CD14-positive monocyte (primary cell): Measurements from ENCODE around the gene ZNF576. TPM values are rescaled to one million over a fixed set of nuclear protein-coding genes. Genes with fewer than 3 reads are reported as not detected.

Experiments
- DNase-seq, 3 donors: peaks; one replicate each; pipeline ENCODE4 v3.0.0-alpha.2; 2011 to 2022
- H2AFZ ChIP-seq: 2 replicates; pipeline ENCODE4 v1.6.0; 2012; ENCODE audit warnings: mild to moderate bottlenecking, low read depth, low read length, inconsistent platforms; ENCODE audit not compliant: insufficient read depth, poor library complexity, severe bottlenecking
- H3K27ac ChIP-seq, 2 donors: 1 replicate in 1 of 2; 2 replicates in 1 of 2; pipeline ENCODE4 v1.5.1; 2012 to 2013; ENCODE audit warnings: low read length in 2 of 2, control low read depth in 1 of 2, inconsistent platforms in 1 of 2, low read depth in 1 of 2, mild to moderate bottlenecking in 1 of 2
- H3K27me3 ChIP-seq, 2 donors: one replicate each; pipeline versions ENCODE4 v1.6.0 to v1.6.1; 2011 to 2013; ENCODE audit warnings: low read length in 2 of 2; ENCODE audit not compliant: control insufficient read depth in 2 of 2, insufficient read depth in 2 of 2
- H3K36me3 ChIP-seq, 2 donors: replicated peaks in 1 of 2; 1 replicate in 1 of 2; 2 replicates in 1 of 2; pipeline versions ENCODE4 v1.5.1 to v1.6.1; 2012 to 2013; ENCODE audit warnings: low read length in 2 of 2, control low read depth in 1 of 2, inconsistent platforms in 1 of 2, mild to moderate bottlenecking in 1 of 2; ENCODE audit not compliant: insufficient read depth in 2 of 2, control insufficient read depth in 1 of 2
- H3K4me1 ChIP-seq, 2 donors: 1 replicate in 1 of 2; 2 replicates in 1 of 2; pipeline versions ENCODE4 v1.5.1 to v1.6.1; 2012 to 2013; ENCODE audit warnings: low read length in 2 of 2, control low read depth in 1 of 2, inconsistent platforms in 1 of 2, mild to moderate bottlenecking in 1 of 2, moderate library complexity in 1 of 2; ENCODE audit not compliant: insufficient read depth in 2 of 2, control insufficient read depth in 1 of 2
- H3K4me2 ChIP-seq: replicated peaks from 2 replicates; pipeline ENCODE3; 2012; ENCODE audit warnings: low read length, moderate library complexity, mild to moderate bottlenecking; ENCODE audit not compliant: poor library complexity, severe bottlenecking; ENCODE audit errors: extremely low read depth
- H3K4me3 ChIP-seq, 3 experiments: fragments of 200-600 bp in 1 of 3; sonication (generic) in 1 of 3; replicated peaks in 1 of 3; 1 replicate in 2 of 3; 2 replicates in 1 of 3; pipeline ENCODE4 v1.5.1; 2011 to 2013; ENCODE audit warnings: low read length in 3 of 3, mild to moderate bottlenecking in 3 of 3, control low read depth in 2 of 3, low read depth in 2 of 3, inconsistent platforms in 1 of 3, moderate library complexity in 1 of 3
- H3K79me2 ChIP-seq: 2 replicates; pipeline ENCODE4 v1.6.0; 2012; ENCODE audit warnings: mild to moderate bottlenecking, control low read depth, inconsistent platforms, low read length, moderate library complexity; ENCODE audit not compliant: insufficient read depth
- H3K9ac ChIP-seq: 2 replicates; pipeline ENCODE4 v1.6.0; 2017; ENCODE audit warnings: low read length, mild to moderate bottlenecking; ENCODE audit not compliant: insufficient read depth, poor library complexity, severe bottlenecking
- H3K9me3 ChIP-seq, 2 donors: replicated peaks in 1 of 2; 1 replicate in 1 of 2; 2 replicates in 1 of 2; pipeline versions ENCODE4 v1.5.1 to v1.6.1; 2012 to 2013; ENCODE audit warnings: low read length in 2 of 2, control low read depth in 1 of 2; ENCODE audit not compliant: control insufficient read depth in 1 of 2, insufficient read depth in 1 of 2
- H4K20me1 ChIP-seq: 2 replicates; pipeline ENCODE4 v1.6.0; 2012; ENCODE audit warnings: mild to moderate bottlenecking, low read length, control low read depth, moderate library complexity; ENCODE audit not compliant: insufficient read depth
- H3K27ac Mint-ChIP-seq, 7 donors: one replicate each; pipeline ENCODE4 v1.8.0; 2020; ENCODE audit warnings: mild to moderate bottlenecking in 7 of 7, mixed read lengths in 7 of 7, moderate library complexity in 6 of 7, inconsistent platforms in 2 of 7
- H3K27me3 Mint-ChIP-seq, 3 donors: one replicate each; pipeline ENCODE4 v1.8.0; 2021 to 2022; ENCODE audit warnings: low read depth in 3 of 3, mild to moderate bottlenecking in 3 of 3, mixed read lengths in 3 of 3, moderate library complexity in 3 of 3, inconsistent platforms in 1 of 3
- H3K36me3 Mint-ChIP-seq, 2 donors: one replicate each; pipeline ENCODE4 v1.8.0; 2020; ENCODE audit warnings: mixed read lengths in 2 of 2, inconsistent platforms in 1 of 2, mild to moderate bottlenecking in 1 of 2
- H3K4me1 Mint-ChIP-seq: one replicate; pipeline ENCODE4 v1.8.0; 2020; ENCODE audit warnings: mild to moderate bottlenecking, mixed read lengths
- H3K4me3 Mint-ChIP-seq, 2 donors: one replicate each; pipeline ENCODE4 v1.8.0; 2020; ENCODE audit warnings: mild to moderate bottlenecking in 2 of 2, mixed read lengths in 2 of 2, moderate library complexity in 1 of 2
- H3K9me3 Mint-ChIP-seq, 7 donors: one replicate each; pipeline ENCODE4 v1.8.0; 2020 to 2022; ENCODE audit warnings: mixed read lengths in 7 of 7, mild to moderate bottlenecking in 6 of 7, moderate library complexity in 6 of 7, inconsistent platforms in 2 of 7
- WGBS: methylation state at CpG from one replicate; pipeline ENCODE4 v1.1.5; 2013; ENCODE audit warnings: missing lambda C conversion rate; ENCODE audit not compliant: insufficient coverage; 5-methylcytosine and 5-hydroxymethylcytosine counted together
- intact Hi-C, 2 donors: fragments of 100-400 bp; cut with micrococcal nuclease; formaldehyde crosslinking; loops; one replicate each; pipeline versions ENCODE4 v1.15.0 to v1.15.1; 2023
- polyA plus RNA-seq, 3 donors: library from polyadenylated mRNA; depleted of rRNA in 1 of 3; unstranded in 2 of 3; stranded (reverse) in 1 of 3; fragments of 300-500 nt in 2 of 3; fragments of >200 nt in 1 of 3; fragmentation: Illumina TruSeq in 2 of 3; gene quantifications; 1 replicate in 2 of 3; 2 replicates in 1 of 3; pipeline ENCODE4 v1.2.3, GENCODE V29; 2012 to 2021
- TF ChIP-seq, protein P1 (sequence below): fragments of 200-600 bp; IDR thresholded peaks from one replicate; pipeline ENCODE4 v1.8.0; 2022; ENCODE audit warnings: antibody characterized with exemption, mild to moderate bottlenecking

ZNF576 gene
- polyA plus RNA-seq, 3 donors: 3.6 to 8.4 (median 7.2) TPM

DNA sequence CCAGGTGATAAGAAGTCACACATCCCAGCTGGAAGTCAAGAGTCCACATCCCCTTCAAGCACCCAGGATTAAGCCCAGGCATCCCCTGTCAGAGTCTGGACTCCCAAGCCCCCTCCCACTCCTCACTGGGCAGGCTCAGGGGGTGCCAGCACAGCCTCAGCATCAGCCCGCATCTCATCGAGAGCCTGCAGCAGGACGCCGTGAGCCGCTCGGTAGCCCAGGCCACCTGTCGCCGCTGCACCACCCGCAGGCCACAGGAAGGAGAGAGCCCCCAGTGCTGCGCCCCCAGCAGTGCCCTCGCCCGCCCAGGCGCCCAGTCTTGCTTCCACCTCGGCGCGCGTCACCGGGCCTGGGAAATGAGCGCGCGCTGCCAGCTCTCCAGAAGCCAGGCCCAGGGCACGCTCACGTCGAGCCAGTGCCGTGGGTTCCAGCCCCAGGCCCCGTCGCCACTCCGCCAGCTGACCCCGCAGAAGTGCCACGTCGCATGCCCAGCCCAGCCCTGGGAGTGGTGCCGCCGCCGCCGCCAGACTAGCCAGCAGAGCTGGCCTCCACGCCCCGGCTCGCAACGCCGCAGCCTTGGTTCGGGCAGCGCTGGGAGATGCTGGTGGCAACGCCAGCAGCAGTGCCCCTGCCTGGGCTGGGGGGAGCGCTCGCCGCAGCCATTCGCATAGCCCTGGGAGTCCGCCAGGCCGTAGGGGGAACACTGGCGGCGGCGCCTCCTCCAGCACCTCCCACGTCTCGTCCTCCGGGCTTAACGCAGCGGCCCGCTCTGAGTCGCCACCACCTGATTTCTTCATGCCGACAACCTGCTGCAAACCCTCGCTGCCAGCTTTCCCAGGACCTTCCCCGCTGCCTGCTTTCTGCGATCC, 4.3 kb upstream of the ZNF576 start:
- WGBS: 97% methylated on average over 60 of the region's 63 CpGs
- intact Hi-C loops: loop anchor here in 1 of 2 donors (10.0 kb wide), 1 partner anchor 57 kb away; the partner anchor contains the start of gene ZNF575
- H3K79me2 ChIP-seq: peaks cover 14% of the 10 kb centered on the region
- Mint-ChIP-seq H3K4me3 (no peak overlapping the region), H3K27ac (no peak overlapping the region), H3K36me3 (peaks cover 40 to 54% of the 10 kb centered on the region in 2 donors), H3K9me3 (no peaks in the 10 kb centered on the region), H3K4me1 (peaks cover 16% of the 10 kb centered on the region), H3K27me3 (peaks cover 0 to 3% (median 0%) of the 10 kb centered on the region in 3 donors)
- TF ChIP-seq, protein P1, sequence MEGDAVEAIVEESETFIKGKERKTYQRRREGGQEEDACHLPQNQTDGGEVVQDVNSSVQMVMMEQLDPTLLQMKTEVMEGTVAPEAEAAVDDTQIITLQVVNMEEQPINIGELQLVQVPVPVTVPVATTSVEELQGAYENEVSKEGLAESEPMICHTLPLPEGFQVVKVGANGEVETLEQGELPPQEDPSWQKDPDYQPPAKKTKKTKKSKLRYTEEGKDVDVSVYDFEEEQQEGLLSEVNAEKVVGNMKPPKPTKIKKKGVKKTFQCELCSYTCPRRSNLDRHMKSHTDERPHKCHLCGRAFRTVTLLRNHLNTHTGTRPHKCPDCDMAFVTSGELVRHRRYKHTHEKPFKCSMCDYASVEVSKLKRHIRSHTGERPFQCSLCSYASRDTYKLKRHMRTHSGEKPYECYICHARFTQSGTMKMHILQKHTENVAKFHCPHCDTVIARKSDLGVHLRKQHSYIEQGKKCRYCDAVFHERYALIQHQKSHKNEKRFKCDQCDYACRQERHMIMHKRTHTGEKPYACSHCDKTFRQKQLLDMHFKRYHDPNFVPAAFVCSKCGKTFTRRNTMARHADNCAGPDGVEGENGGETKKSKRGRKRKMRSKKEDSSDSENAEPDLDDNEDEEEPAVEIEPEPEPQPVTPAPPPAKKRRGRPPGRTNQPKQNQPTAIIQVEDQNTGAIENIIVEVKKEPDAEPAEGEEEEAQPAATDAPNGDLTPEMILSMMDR: no peak
- no peaks in the 10 kb centered on the region for H3K27me3 ChIP-seq
- H4K20me1 ChIP-seq: peaks cover 15% of the 10 kb centered on the region
- no peak overlapping the region for H3K4me2 ChIP-seq
- no peak for DNase-seq
- peaks cover 20 to 31% of the 10 kb centered on the region in 2 donors for H3K36me3 ChIP-seq
- no peak overlapping the region for H3K4me3 ChIP-seq
- H3K27ac ChIP-seq: no peak overlapping the region
- H2AFZ ChIP-seq: no peak overlapping the region
- H3K9ac ChIP-seq: no peak overlapping the region
- peaks cover 23 to 28% of the 10 kb centered on the region in 2 donors for H3K4me1 ChIP-seq
- no peaks in the 10 kb centered on the region for H3K9me3 ChIP-seq

DNA sequence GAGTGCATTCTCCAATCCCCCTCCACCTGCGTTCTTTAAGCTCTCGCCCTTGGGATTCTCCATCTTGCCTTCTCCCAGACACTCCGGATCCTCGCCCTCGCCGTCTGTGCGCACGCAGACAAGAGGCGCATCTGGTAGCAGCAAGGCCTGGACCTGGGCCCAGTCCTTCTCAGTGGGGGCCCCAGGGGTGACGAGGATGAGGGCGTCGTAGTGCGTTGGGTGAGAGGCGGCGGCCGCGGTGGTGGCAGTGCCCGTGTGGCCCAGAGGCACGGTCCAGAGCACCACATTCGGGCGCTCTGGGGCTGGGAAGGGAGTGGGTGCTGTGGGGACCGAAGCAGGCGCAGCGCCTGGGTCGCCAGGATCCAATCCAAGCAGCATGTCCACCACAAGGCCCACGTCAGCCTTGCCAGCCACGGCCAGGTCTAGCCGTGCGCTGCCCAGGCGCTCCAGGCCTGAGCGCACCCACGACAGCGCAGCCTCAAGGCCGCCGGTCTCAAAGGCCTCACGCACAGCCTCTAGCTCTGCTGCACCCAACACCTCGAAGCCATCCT, 3.5 kb upstream of the ZNF576 start:
- Histone ChIP-seq H4K20me1 (peaks cover 15% of the 10 kb centered on the region), H3K27me3 (no peaks in the 10 kb centered on the region), H3K4me3 (no peak overlapping the region), H3K9me3 (no peaks in the 10 kb centered on the region), H3K4me2 (no peak overlapping the region), H3K4me1 (peaks cover 31 to 35% of the 10 kb centered on the region in 2 donors), H2AFZ (no peak overlapping the region), H3K9ac (no peak overlapping the region), H3K27ac (no peak overlapping the region), H3K36me3 (peaks cover 20 to 31% of the 10 kb centered on the region in 2 donors), H3K79me2 (peaks cover 21% of the 10 kb centered on the region)
- Mint-ChIP-seq H3K9me3 (no peaks in the 10 kb centered on the region), H3K4me1 (peaks cover 23% of the 10 kb centered on the region), H3K36me3 (peaks cover 40 to 51% of the 10 kb centered on the region in 2 donors), H3K27ac (no peak overlapping the region), H3K27me3 (peaks cover 0 to 3% (median 0%) of the 10 kb centered on the region in 3 donors), H3K4me3 (peak overlapping the region in 1 of 2 donors; percentile 53)
- no peak for DNase-seq
- 97% methylated on average over 33 of the region's 37 CpGs for WGBS
- intact Hi-C loops: loop anchor here in 1 of 2 donors (10.0 kb wide), 1 partner anchor 58 kb away; the partner anchor contains the start of gene ZNF575
- TF ChIP-seq, protein P1: no peak
